ENCODE measurements around the gene HS6ST3.
"Not testable (repeated sequence)": the region's sequence is repeated elsewhere in the genome, so short reads cannot be mapped to it uniquely, and the experiment has no call there.

Gene HS6ST3

GRCh38 chr13:96091164-96092117 is 1.5 kb downstream of the HS6ST3 start:
- DNase-seq (ENCODE audit: low read depth in 2 of 2), result no peak

- DNase-seq (ENCODE audit: low read depth in 2 of 2), result no peak
Observed at GRCh38 chr13:96093296-96094006, 3.5 kb downstream of the HS6ST3 start.

DNA sequence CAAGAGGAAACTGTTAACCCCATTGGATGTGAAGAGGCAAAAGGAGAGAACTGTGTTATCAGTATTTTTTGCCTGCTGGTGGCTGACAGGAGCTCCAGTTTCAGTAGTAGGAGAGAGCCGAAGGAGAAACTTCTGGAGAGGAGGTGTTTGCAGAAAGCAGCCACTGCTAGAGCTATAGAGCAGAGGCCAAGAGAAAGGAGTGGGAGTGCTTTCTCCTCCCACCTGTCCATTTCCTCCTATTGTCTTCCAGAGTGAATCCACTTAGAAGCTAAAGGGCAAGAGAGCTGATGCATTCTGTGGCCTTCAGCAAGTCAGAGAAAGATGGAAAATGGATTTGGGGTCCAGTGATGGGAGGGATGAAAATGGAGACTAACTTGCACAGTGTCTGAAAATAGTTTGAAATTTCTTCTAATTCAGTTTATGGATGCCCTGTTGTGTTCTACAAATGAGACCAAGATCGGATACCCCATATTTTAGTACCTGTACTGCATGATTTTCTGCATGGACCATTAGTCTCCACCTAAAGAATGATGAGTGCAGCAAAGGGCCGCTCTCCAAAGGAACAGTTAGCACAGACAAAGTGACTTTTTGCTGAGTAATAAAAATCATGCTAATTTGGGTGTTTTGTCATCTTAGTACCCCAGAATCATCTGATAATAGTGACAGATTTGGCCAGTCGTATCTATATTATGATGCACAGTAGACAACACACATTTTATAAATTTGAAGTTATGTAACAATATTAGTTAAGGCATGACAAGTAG is 10.7 kb downstream of the HS6ST3 start:
- no peak for DNase-seq (ENCODE audit: low read depth in 2 of 2)

- no peak for DNase-seq (ENCODE audit: low read depth in 2 of 2)
Observed at GRCh38 chr13:96104516-96104915, 14.6 kb downstream of the HS6ST3 start.

- not testable (repeated sequence) for DNase-seq (ENCODE audit: low read depth in 2 of 2)
Observed at GRCh38 chr13:96108072-96108471, 18.2 kb downstream of the HS6ST3 start.

- DNase-seq (ENCODE audit: low read depth in 2 of 2), result no peak
Observed at GRCh38 chr13:96109125-96109524, 19.2 kb downstream of the HS6ST3 start.

DNA sequence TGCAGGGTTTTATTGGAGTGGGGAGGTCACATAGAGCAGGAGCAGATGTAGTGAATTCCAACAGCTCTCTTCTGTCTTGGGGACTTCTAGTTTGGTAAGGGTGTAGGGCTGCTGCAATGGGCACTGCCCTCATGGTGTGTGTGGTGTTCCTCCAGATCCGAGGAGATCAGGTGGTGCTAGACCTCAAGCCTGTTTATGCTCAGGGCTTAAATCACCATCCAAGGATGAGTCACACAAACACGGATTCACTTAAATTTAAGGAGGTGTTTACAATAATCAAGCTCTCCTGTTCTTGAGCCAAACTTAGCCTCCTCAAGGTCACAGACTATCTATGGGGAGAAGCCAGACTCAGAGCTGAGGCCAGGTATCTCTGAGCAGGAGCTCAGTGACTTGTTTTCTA is 23.0 kb downstream of the HS6ST3 start:
- no peak for DNase-seq (ENCODE audit: low read depth in 2 of 2)

DNA sequence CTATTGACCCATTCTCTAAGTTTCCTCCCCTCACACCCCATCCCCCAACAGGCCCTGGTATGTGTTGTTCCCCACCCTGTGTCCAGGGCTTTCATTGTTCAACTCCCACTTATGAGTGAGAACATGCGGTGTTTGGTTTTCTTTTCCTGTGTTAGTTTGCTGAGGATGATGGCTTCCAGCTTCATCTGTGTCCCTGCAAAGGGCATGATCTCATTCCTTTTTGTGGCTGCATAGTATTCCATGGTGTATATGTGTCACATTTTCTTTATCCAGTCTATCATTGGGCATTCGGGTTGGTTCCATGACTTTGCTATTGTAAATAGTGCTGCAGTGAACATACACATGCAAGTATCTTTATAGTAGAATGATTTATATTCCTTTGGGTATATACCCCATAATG is 25.5 kb downstream of the HS6ST3 start:
- not testable (repeated sequence) for DNase-seq (ENCODE audit: low read depth in 2 of 2)

- DNase-seq (ENCODE audit: low read depth in 2 of 2), result no peak
Observed at GRCh38 chr13:96119921-96120320, 30.0 kb downstream of the HS6ST3 start.

GRCh38 chr13:96130818-96131340 is 41.0 kb downstream of the HS6ST3 start:
- no peak for DNase-seq (ENCODE audit: low read depth in 2 of 2)

DNA sequence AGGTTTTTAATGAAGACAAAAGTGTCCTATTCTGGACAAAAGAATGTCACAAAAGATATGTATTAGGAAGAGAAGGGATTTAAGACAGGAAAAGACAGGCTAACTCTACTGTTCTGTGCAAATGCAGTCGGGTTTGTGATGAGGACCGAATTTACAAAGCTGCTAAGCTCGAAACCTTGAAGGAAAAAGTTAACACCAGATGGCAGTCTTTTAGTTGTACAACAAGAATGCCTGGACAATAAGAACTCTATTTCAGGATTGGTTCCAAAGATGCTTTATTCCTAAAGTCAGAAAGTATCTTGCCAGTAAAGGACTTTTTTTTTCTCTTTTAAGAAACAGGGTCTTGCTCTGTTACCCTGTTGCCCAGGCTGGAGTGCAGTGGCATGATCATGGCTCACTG is 51.1 kb downstream of the HS6ST3 start:
- DNase-seq (ENCODE audit: low read depth in 2 of 2), result no peak

- no peak for DNase-seq (ENCODE audit: low read depth in 2 of 2)
Observed at GRCh38 chr13:96159725-96160124, 69.8 kb downstream of the HS6ST3 start.

- DNase-seq (ENCODE audit: low read depth in 2 of 2), result no peak
Observed at GRCh38 chr13:96161141-96161540, 71.2 kb downstream of the HS6ST3 start.

- DNase-seq (ENCODE audit: low read depth in 2 of 2), result no peak
Observed at GRCh38 chr13:96165840-96166239, 75.9 kb downstream of the HS6ST3 start.

GRCh38 chr13:96172066-96172465 is 82.2 kb downstream of the HS6ST3 start:
- DNase-seq (ENCODE audit: low read depth in 2 of 2), result no peak

- DNase-seq (ENCODE audit: low read depth in 2 of 2), result no peak
Observed at GRCh38 chr13:96178759-96179158, 88.9 kb downstream of the HS6ST3 start.

GRCh38 chr13:96179309-96179708 is 89.4 kb downstream of the HS6ST3 start:
- DNase-seq (ENCODE audit: low read depth in 2 of 2), result no peak

- DNase-seq (ENCODE audit: low read depth in 2 of 2), result no peak
Observed at GRCh38 chr13:96181911-96182310, 92.0 kb downstream of the HS6ST3 start.

- no peak for DNase-seq (ENCODE audit: low read depth in 2 of 2)
Observed at GRCh38 chr13:96185818-96186217, 95.9 kb downstream of the HS6ST3 start.

DNA sequence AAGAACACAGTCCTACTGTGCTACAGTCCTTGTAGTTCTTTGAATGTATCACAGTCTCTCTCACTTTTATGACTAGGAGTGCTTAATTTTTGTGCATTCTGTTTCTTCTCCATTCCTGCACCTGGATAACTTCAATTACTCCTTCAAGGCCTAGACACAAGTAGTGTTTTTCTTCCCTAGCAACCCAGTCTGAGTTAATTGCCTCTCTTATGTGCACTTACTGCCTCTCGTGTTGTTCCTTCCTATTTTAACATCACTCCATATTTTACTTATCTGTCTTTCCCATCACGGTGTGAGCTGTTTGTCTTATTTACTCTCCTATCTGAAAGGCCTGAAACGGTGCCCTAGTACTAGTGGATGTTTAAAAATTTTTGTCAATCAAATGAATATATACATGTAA is 101.5 kb downstream of the HS6ST3 start:
- no peak for DNase-seq (ENCODE audit: low read depth in 2 of 2)

DNA sequence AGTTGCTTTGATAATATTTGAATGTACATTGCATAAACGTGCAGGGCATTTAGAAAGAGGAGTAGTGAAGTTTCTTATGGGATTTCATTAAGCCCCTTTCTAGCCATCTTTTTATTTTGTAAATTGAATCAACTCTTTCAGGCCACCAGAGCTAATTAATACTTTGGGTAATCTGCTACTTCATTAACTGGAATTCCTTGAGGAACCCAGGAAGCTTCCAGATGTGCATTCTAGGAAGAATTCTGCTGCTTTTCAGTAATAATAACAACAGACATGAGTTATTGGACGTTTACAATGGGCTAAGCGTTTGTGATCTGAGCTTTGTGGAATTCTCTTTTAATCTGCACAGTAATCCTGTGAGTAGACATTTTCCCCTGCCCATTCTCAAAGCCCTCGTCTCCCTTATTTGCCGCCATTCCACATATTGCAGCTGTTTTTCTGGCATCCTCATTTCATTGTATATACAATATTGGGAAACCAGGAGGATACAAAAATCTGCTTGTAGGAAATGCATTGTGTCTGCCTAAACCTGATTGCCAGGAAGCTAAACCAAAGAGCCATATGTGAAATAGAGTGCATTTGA is 103.9 kb downstream of the HS6ST3 start:
- DNase-seq (ENCODE audit: low read depth in 2 of 2), result no peak

DNA sequence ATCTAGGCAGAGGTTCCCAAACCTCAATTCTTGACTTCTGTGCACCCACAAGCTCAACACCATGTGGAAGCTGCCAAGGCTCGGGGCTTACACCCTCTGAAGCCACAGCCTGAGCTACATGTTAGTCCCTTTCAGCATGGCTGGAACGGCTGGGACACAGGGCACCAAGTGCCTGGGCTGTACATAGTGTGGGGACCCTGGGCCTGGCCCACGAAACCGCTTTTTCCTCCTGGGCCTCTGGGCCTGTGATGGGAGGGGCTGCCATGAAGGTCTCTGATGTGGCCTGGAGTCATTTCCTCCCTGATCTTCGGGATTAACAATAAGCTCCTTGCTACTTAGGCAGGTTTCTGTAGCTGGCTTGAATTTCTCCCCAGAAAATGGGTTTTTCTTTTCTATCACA is 108.1 kb downstream of the HS6ST3 start:
- no peak for DNase-seq (ENCODE audit: low read depth in 2 of 2)
